ENCODE measurements around the gene TBL3.

GRCh38 chr16:1982013-1982433, 10.2 kb downstream of the TBL3 start:
- TF ChIP-seq JUND (IDR thresholded peaks at IDR 0.05) (no peak), CTCF (IDR thresholded peaks at IDR 0.05 in 2 of 3, conservative IDR thresholded peaks at IDR 0.05 in 1 of 3; ENCODE audit: borderline replicate concordance in 1 of 3, insufficient read depth in 1 of 3, low read depth in 2 of 3, low read length in 2 of 3) (no peak), YY1 (IDR thresholded peaks at IDR 0.05; ENCODE audit: extremely low read depth, insufficient replicate concordance, low read depth, low read length) (no peak), CBX3 (IDR thresholded peaks at IDR 0.05; ENCODE audit: low read depth) (no peak), POLR2AphosphoS5 (IDR thresholded peaks at IDR 0.05; ENCODE audit: low read depth, low read length) (no peak), EZH2 (IDR thresholded peaks at IDR 0.05) (no peak), ATF3 (IDR thresholded peaks at IDR 0.05) (no peak), ZFX (IDR thresholded peaks at IDR 0.05) (no peak), TCF7L2 (IDR thresholded peaks at IDR 0.05; ENCODE audit: borderline replicate concordance, extremely low read depth, insufficient read depth, insufficient read length) (no peak), RAD21 (IDR thresholded peaks at IDR 0.05; ENCODE audit: low read depth) (no peak)

Data from HCT116 (cell line).